Measurements from ENCODE around the gene ZNF783. TPM values are rescaled to one million over a fixed set of nuclear protein-coding genes. Genes with fewer than 3 reads are reported as not detected.

The ZNF783 gene
- total and polyA plus RNA-seq, 9 of the 15 experiments (the other 6 are each of a cell fraction or from before 2014, with no cell fraction given), result 0.66 to 11.2 (median 5.4) TPM

DNA sequence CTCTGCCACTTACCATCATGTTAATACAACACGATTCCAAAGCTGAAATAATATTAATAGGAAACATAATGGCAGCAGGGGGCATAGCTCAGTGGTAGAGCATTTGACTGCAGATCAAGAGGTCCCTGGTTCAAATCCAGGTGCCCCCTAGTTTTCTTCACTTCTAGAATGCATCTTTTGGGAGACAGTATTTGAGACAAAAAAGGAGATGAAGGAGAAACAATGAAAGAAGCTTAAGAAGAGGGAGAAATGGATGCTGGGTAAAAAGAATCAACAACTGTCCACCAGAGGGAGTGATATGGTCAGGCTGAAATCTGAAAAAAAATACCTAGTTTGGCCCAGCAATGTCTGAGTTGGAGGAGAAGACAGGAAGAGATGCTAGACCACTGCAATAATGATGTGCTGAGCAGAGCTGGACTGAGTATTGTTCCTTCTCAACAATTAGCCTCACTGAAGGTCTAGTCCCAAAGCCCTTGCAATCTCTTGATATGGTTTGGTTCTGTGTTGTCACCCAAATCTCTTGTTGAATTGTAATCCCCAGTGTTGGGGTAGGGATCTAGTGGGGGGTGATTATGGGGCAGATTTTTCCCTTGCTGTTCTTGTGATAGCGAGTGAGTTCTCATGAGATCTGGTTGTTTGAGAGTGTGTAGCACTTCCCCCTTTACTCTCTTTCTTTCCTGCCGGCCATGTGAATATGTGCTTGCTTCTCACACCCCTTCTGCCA is 48.3 kb downstream of the ZNF783 start (continued):
- TF ChIP-seq ZNF316 (IDR thresholded peaks at IDR 0.05) (no peak), RB1 (IDR thresholded peaks at IDR 0.05; ENCODE audit: low read depth) (0 out of 2 replicates have a peak, but pooled peaks have one; percentile 16), PYGO2 (tag; IDR thresholded peaks at IDR 0.05) (no peak), ZNF830 (CRISPR knock-in tag; IDR thresholded peaks at IDR 0.05) (no peak), SP2 (IDR thresholded peaks at IDR 0.05; ENCODE audit: extremely low read depth, low read depth, low read length, poor library complexity, severe bottlenecking) (no peak), ZNF445 (CRISPR knock-in tag; IDR thresholded peaks at IDR 0.05; ENCODE audit: low read depth) (no peak), ZZZ3 (IDR thresholded peaks at IDR 0.05) (no peak), IRF2 (CRISPR knock-in tag; IDR thresholded peaks at IDR 0.05) (no peak), STAT5A (IDR thresholded peaks at IDR 0.05; ENCODE audit: borderline replicate concordance, low read length) (no peak), CHD4 (IDR thresholded peaks at IDR 0.05; ENCODE audit: insufficient read depth, insufficient replicate concordance, low read depth, low read length, poor library complexity, severe bottlenecking) (no peak), ZNF124 (CRISPR knock-in tag; IDR thresholded peaks at IDR 0.05) (no peak), NR2C1 (IDR thresholded peaks at IDR 0.05) (peak; percentile 34; the same call in 1 of the 2 replicates), NR2C1 (tag; IDR thresholded peaks at IDR 0.05) (no peak), KDM1A (IDR thresholded peaks at IDR 0.05) (no peak), TEAD4 (IDR thresholded peaks at IDR 0.05; ENCODE audit: low read length) (peak; percentile 54), TEAD4 (CRISPR knock-in tag; IDR thresholded peaks at IDR 0.05; ENCODE audit: borderline replicate concordance) (no peak), FOXJ3 (CRISPR knock-in tag; IDR thresholded peaks at IDR 0.05) (no peak), ZNF354B (CRISPR knock-in tag; IDR thresholded peaks at IDR 0.05) (no peak), MTA1 (IDR thresholded peaks at IDR 0.05; ENCODE audit: borderline replicate concordance) (no peak; the same call in 1 of the 2 replicates), MBD2 (IDR thresholded peaks at IDR 0.05; ENCODE audit: borderline replicate concordance, low read depth) (no peak), EP300 (IDR thresholded peaks at IDR 0.05; ENCODE audit: low read length) (peak; percentile 12; the same call in 1 of the 2 replicates), FOXM1 (IDR thresholded peaks at IDR 0.05; ENCODE audit: low read depth) (no peak), FOXM1 (CRISPR knock-in tag; IDR thresholded peaks at IDR 0.05; ENCODE audit: low read depth) (no peak), NFE2L1 (tag; IDR thresholded peaks at IDR 0.05; ENCODE audit: borderline replicate concordance, low read depth) (no peak), DDX20 (tag; IDR thresholded peaks at IDR 0.05; ENCODE audit: low read depth) (no peak)
- TF ChIP-seq, protein P1, sequence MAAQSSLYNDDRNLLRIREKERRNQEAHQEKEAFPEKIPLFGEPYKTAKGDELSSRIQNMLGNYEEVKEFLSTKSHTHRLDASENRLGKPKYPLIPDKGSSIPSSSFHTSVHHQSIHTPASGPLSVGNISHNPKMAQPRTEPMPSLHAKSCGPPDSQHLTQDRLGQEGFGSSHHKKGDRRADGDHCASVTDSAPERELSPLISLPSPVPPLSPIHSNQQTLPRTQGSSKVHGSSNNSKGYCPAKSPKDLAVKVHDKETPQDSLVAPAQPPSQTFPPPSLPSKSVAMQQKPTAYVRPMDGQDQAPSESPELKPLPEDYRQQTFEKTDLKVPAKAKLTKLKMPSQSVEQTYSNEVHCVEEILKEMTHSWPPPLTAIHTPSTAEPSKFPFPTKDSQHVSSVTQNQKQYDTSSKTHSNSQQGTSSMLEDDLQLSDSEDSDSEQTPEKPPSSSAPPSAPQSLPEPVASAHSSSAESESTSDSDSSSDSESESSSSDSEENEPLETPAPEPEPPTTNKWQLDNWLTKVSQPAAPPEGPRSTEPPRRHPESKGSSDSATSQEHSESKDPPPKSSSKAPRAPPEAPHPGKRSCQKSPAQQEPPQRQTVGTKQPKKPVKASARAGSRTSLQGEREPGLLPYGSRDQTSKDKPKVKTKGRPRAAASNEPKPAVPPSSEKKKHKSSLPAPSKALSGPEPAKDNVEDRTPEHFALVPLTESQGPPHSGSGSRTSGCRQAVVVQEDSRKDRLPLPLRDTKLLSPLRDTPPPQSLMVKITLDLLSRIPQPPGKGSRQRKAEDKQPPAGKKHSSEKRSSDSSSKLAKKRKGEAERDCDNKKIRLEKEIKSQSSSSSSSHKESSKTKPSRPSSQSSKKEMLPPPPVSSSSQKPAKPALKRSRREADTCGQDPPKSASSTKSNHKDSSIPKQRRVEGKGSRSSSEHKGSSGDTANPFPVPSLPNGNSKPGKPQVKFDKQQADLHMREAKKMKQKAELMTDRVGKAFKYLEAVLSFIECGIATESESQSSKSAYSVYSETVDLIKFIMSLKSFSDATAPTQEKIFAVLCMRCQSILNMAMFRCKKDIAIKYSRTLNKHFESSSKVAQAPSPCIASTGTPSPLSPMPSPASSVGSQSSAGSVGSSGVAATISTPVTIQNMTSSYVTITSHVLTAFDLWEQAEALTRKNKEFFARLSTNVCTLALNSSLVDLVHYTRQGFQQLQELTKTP (IDR thresholded peaks at IDR 0.05; ENCODE audit: low read depth in 1 of 2, partially characterized antibody in 2 of 2), result peak in 1 of 2 experiments; percentile 81
